Measurements from ENCODE around the gene ARRDC1.
A peak's percentile ranks its signal among the peaks of the same experiment; 100 is the strongest.

The ARRDC1 gene

GRCh38 chr9:137618105-137619067 is 12.9 kb downstream of the ARRDC1 start, which contains the start of gene EHMT1 (continued):
- TF ChIP-seq ZBTB49 (tag by site-specific recombination; IDR thresholded peaks at IDR 0.05; ENCODE audit: low read depth) (no peak), ZNF10 (tag by site-specific recombination; IDR thresholded peaks at IDR 0.05) (no peak), TSHZ1 (tag by site-specific recombination; IDR thresholded peaks at IDR 0.05; ENCODE audit: borderline replicate concordance) (0 out of 2 replicates have a peak, but pooled peaks have one; percentile 7), ZNF544 (tag by site-specific recombination; IDR thresholded peaks at IDR 0.05) (no peak), ZBTB20 (tag by site-specific recombination; IDR thresholded peaks at IDR 0.05) (peak; percentile 78; the same call in 1 of the 2 replicates), ZNF792 (tag by site-specific recombination; IDR thresholded peaks at IDR 0.05) (no peak), ZNF513 (tag by site-specific recombination; IDR thresholded peaks at IDR 0.05) (no peak; the same call in 1 of the 2 replicates), ZNF266 (tag by site-specific recombination; IDR thresholded peaks at IDR 0.05; ENCODE audit: low read depth) (no peak), ZNF155 (tag by site-specific recombination; IDR thresholded peaks at IDR 0.05) (no peak), SP7 (tag by site-specific recombination; IDR thresholded peaks at IDR 0.05) (peak; percentile 78), PRDM6 (tag by site-specific recombination; IDR thresholded peaks at IDR 0.05) (no peak), ZSCAN30 (tag by site-specific recombination; IDR thresholded peaks at IDR 0.05) (peak; percentile 48), ZNF629 (tag by site-specific recombination; IDR thresholded peaks at IDR 0.05) (peak; percentile 64), ZNF521 (tag by site-specific recombination; IDR thresholded peaks at IDR 0.05) (no peak), ZSCAN18 (tag by site-specific recombination; IDR thresholded peaks at IDR 0.05) (no peak; the same call in 1 of the 2 replicates), ZNF416 (tag by site-specific recombination; IDR thresholded peaks at IDR 0.05) (no peak), FEZF1 (tag by site-specific recombination; IDR thresholded peaks at IDR 0.05) (no peak), ZNF292 (tag by site-specific recombination; IDR thresholded peaks at IDR 0.05; ENCODE audit: borderline replicate concordance, low read depth) (no peak), ZFP3 (tag by site-specific recombination; IDR thresholded peaks at IDR 0.05; ENCODE audit: low read depth) (no peak), ZNF514 (tag by site-specific recombination; IDR thresholded peaks at IDR 0.05) (no peak), ZNF221 (tag by site-specific recombination; IDR thresholded peaks at IDR 0.05; ENCODE audit: borderline replicate concordance) (peak; percentile 12; the same call in 1 of the 2 replicates), PRDM1 (tag by site-specific recombination; IDR thresholded peaks at IDR 0.05) (no peak), ZSCAN16 (tag by site-specific recombination; IDR thresholded peaks at IDR 0.05) (no peak), ZNF18 (tag by site-specific recombination; IDR thresholded peaks at IDR 0.05) (no peak), HOXC10 (CRISPR knock-in tag; IDR thresholded peaks at IDR 0.05) (no peak), RBAK (tag by site-specific recombination; IDR thresholded peaks at IDR 0.05) (no peak), ZNF555 (tag by site-specific recombination; conservative IDR thresholded peaks at IDR 0.05) (no peak)
